GM04503 (cell line): ENCODE measurements around the gene LAMA5.

Experiments used
- DNase-seq: peaks from one replicate; pipeline ENCODE4 v3.0.0-alpha.2; 2012; ENCODE audit warnings: low read depth

The LAMA5 gene

GRCh38 chr20:62330576-62331317 is 36.4 kb downstream of the LAMA5 start:
- no peak for DNase-seq

DNA sequence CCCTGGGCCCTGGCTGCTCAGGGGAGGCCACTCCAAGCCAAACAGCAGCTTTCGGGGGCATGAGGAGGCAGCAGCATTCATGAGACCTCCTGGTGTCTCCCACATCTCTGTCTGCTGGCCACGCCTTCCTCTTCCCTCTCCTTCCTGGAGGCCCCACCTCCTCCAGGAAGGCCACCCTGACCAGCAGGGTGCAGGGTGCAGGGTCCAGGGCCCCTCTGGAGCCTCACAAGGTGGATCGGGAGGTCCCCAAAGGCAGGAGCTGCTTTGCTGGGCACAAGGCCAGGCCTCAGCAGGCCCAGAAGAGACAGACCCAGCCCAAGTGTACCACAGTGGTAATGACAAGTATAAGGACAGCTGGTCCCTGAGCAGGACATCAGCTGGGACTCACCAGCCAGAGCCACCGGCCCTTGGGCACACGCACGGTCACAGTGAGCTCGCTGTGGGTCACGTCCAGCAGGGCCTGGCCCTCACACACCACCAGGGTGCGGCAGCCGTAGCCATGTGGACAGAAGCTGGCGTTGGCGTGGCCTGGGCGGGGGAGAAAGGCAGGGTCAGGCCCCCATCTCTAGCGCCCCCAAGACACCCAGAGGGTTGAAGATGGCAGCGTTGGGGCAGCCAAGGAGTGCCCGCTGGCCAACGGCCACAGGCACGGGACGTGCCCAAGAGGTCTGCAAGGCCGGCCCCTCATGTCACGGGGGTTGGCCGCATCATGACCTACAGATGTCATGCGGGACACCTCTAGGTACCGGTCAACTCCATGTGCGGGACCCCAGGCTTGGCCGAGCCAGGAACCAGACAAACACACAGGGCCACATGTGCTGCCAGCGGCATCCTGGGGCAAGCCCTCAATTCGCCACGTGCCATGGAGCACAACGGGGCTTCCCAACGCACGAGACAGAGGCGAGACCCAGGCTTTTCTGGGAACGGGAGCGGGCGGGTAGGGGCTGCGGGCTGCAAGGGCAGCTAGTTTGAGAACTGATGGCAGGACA is 37.4 kb downstream of the LAMA5 start:
- DNase-seq, result no peak

- no peak for DNase-seq
Measured at GRCh38 chr20:62328684-62329388, 38.3 kb downstream of the LAMA5 start.

GRCh38 chr20:62327726-62328495 is 39.2 kb downstream of the LAMA5 start:
- no peak for DNase-seq

GRCh38 chr20:62326959-62327725 is 40.0 kb downstream of the LAMA5 start:
- no peak for DNase-seq

- DNase-seq, result no peak
Measured at GRCh38 chr20:62326559-62326958, 40.6 kb downstream of the LAMA5 start.

DNA sequence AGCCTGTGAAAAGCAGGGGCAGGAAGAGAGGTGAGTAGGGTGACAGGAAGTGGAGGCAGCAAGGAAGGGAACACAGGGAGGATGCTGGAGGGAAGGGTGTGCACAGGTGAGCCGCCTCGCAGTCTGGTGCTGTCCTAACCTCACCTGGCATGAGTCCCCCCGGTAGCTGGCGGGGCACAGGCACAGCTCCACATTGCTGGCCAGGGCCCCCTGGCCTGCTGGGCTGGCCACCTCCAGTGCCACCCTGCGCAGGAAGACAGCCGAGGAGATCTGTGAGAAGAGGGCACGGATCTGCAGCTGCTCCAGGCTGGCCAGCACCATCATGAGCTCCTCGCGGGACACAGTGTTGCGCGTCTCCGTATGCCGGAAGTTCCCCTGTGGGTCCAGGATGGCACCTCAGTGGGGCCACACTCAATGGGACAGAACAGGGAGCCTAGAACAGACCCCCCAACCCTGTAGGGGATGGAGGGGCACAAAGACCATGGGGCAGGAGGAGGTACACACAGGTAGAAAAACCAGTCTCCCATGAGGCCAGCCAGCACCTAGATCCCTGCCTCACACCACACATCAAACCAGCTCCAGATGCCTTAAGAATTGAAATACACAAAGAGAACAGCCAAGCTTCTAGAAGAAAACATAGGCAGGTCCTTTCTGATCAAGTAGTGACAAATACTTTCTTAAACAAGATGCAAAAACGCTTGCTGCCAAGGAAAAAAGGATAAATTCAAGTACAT is 41.8 kb downstream of the LAMA5 start:
- no peak for DNase-seq

DNA sequence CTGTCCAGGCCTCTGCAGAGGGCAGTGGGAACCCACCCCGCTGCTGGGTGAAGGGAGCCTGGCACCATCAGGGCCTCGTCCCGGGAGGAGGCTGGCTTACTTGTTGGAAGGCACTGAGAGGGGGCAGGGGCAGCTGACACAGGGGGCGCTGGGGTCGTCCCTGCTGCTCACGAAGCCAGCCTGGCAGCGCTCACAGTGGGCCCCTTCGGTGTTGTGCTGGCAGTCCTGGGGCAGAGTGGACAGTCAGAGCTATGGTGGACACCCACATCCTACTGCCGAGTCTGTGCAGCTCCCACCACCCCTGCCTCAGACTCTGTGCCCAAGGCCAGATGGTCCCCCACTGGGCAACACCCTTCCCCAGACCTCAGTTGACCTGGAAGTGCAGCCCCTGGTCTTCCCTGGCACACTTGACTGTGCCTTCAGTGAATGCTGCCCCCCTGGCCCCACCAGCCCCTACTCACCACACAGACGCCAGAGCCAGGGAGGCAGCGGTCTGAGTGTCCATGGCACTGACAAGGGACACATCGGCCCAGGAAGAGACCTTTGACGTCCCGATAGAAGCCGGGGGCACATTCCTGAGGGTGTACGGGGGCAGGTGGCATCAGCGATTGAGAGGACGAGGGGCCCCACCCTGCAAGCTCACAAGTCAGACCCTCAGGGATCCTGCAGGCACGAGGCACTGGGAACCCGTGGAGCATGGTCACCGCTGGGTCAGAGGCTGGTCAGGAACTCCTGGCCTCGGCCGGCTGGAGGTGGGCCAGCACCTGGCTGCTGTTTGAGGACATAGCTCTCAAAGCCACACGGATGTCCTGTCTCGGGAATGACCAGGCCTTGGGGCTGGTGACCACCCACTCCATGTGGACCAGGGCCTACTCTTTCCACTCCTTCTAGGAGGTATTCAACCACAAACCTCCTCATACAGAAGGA is 42.9 kb downstream of the LAMA5 start:
- DNase-seq, result no peak

DNA sequence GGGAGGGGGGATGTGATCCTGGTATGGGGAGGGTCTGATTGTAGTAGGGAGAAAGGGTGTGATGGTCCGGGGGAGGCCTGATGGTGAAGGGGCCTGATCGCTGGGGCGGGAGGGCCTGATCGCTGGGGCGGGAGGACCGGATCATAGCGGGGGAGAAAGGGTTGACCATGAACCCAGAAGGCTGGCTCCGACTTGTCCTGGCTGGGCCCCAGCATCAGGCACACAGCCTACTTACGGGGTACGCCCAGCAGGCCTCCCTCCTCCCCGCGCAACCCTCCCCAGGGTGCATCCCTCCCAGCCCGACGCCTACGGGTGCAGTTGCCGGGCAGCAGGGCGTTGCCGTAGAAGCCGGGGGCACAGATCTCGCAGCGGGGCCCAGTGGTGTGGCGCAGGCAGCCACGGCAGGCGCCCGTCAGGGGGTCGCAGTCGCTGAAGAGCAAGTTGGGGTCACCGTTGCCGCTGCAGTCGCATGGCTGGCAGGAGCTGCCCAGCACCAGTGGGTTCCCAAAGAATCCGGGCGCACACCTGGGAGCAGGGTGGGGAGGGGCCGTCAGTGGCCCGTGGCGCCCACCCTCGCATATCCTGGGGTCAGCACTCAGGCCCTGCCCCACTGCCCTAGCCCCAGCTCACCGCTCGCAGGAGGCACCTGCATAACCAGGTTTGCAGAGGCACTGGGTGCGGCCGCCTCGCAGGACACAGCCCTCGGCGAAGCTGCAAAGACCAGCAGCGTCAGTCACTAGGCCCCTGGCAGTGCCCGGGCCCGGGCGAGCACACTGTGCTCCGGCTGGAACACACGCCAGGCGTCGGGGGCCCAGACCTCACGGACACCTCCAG is 43.7 kb downstream of the LAMA5 start:
- DNase-seq, result no peak

GRCh38 chr20:62322492-62323041 is 44.5 kb downstream of the LAMA5 start:
- DNase-seq, result no peak

DNA sequence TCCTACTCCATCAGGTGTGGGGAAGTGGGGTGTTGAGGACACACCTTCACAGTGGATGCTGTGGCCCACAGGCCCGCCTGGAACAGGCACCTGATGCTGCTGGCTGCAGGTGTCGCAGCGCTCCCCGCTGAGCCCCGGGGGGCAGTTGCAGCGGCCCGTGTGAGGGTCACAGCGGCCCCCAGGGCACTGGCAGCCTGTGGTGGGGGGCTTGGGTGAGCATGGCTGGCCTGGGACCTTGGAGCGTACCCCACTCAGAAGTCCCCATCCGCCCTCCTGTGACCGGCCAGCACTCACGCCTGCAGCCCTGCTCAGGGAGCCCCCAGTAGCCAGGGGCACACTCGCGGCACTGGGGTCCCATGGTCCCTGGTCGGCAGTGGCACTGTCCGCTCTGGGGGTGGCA is 45.1 kb downstream of the LAMA5 start:
- DNase-seq, result no peak

DNA sequence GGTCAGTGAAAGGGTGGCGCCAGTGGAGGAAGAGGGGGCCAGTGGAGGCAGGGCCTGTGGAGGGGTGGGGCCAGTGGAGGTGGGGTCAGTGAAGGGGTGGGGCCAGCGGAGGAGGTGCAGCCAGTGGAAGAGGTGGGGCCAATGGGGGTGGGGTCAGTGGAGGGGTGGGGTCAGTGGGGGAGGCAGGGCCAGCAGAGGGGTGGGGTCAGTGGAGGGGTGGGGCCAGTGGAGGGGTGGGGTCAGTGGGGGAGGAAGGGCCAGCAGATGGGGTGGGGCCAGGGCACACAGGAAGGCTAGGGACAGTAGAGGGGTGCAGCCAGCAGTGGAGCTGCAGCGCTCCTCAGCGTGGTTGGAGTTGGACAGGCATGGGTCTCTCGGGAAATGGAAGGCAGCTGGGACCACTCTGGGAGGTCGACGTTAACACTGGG is 45.6 kb downstream of the LAMA5 start:
- no peak for DNase-seq

DNA sequence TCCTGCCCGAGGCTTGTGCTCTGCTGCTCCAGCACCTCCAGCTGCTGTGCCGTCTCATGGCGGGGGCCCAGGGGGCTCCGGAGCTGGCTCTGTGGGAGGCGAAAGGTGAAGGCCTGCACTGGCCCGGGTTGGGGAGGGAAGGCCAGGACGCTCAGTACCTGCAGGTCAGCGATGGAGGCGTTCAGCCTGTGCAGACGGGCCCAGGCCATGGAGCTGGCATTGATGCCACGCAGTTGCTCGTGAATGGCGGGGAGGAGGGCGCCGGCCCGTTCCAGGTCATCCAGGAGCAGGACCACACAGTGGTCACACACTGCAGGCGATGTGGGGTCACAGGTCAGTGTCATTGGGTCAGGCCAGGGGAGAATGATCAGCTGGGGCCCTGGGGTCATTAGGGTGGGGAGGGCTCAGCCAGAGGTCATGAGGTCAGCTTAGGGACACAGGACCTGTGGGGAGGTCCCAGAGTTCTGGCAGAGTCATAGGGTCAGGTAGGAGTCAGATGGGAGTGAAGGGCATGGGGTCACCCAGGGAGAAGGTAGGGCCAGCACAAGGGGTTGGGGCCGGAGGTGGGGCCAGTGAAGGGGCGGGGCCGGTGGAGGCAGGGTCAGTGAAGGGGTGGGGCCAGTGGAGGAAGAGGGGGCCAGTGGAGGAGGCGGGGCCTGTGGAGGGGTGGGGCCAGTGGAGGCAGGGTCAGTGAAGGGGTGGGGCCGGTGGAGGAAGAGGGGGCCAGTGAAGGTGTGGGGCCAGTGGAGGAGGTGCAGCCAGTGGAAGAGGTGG is 46.3 kb downstream of the LAMA5 start:
- no peak for DNase-seq

DNA sequence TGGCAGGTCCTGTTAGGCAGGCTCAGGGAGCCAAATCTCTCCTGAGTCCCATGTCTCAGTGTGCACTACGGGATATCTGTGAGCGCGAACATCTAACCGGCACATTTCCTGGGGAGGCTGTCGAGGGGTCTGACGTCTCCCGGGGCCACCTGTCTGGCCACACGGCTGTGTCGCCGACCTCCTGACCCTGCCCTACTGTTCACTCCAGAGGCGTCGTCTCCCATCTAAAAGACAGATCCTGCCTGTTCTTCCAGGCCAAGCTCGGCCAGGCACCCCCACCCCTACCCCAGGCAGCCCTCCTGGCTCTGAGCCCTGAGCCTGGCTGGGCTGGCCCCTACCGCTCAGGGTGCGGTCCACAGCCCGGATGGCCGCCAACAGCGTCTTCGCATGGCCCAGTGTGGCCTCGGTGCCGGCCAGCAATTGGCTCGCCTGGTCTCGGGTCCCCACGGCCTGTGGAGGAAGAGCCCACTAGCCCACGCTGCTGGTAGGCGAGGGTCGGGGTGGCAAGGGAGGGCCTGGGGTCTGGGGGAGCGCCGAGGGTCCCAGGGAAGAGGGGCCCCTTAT is 47.7 kb downstream of the LAMA5 start:
- no peak for DNase-seq

GRCh38 chr20:62318400-62319345 is 48.4 kb downstream of the LAMA5 start:
- DNase-seq, result no peak
